GM19468 (cell line): Measurements from ENCODE around the gene SPATA13.

Experiments used
- ATAC-seq: cut with Tn5 transposase; IDR thresholded peaks from one replicate; pipeline ENCODE4 v1.9.1; 2021; ENCODE audit warnings: mild to moderate bottlenecking, moderate library complexity, moderate number of reproducible peaks; ENCODE audit not compliant: unreplicated experiment; ENCODE audit errors: extremely low read depth

SPATA13 gene

DNA sequence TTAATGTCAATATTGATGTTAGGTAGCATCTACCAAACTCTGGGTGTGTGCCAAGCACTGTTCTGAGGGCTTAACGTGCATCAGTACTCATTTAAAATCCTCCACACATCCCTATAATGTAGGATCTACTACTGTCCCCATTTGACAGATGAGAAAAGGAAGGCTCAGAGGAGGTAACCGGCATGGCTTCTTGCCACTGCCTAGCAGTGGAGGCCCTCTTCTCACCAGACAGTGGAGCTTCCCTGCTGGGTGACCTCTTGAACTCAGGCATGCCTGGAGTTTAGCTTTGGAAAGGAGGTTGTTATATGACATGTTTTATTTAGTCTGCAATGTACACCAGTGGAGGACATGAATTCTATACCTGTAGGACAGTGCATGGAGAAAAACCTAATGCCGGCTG, 2.1 kb downstream of the SPATA13 start:
- ATAC-seq = no peak

DNA sequence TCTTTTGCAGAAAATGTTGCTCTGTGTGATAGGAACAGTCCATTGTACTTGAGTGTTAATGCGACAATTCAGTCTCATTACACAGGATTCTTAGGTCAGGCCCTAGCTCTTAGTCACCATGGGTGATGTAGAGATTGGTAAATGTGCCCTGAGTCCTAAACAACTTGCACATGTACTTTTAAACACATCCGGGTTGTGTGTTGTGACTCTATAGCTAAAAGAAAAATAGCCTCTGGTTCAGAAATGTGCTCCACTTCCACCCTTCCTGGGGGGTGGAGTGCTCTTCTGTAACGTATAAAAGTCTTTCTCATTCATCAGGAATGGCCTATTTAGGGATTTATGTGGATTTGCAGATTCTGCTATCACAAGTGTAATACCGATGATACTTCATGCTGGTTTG, 5.2 kb downstream of the SPATA13 start:
- ATAC-seq = no peak

DNA sequence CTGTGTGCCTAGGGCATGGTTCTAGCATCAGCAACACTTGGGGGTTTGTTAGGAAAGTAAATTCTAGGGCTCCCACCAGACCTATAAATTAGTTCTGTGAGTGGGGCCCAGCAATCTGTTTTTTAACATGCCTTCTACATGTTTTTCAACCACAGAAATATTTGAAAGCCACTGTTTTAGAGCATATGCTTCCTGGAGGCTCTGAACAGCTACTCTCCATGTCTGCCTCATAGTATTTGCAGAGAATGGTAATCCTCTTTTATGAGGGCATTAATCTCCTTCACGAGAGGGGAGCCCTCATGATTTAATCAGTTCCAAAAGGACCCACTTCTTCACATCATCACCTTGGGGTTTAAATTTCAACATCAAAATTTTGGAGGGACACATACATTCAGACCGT, 6.0 kb downstream of the SPATA13 start:
- no peak for ATAC-seq

DNA sequence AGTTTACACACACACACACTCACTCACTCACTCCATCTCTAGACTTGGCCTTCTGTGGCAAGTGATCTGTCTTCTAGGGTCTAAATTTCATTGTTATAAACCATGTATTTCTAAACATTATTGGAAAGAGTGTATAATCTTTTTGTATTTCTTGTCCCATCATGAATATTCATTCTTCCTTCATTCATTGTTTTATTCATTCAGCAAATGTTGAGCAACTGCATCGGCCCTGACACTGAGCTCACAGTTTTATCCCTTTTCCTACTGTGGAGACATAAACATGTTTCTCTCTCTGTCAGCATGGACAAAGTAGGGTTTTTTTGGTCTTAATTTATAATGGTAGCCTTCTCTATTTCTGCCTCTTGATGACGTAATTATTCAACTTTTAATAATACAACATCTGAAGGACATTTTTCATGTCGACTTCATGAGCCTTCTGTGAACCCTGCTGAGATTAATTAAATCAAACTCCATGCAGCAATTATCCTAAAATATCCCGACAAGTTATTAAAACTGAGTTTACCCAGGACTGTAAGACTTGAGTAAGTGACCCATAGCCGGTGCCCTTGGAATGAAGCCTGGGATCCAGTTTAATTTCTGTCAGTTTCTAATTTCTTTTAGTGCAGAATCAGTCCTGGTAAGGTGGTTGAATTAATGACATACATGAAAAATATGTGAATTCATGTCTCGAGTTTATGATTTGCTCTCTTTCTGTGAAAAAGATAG, 7.3 kb downstream of the SPATA13 start:
- ATAC-seq = no peak

DNA sequence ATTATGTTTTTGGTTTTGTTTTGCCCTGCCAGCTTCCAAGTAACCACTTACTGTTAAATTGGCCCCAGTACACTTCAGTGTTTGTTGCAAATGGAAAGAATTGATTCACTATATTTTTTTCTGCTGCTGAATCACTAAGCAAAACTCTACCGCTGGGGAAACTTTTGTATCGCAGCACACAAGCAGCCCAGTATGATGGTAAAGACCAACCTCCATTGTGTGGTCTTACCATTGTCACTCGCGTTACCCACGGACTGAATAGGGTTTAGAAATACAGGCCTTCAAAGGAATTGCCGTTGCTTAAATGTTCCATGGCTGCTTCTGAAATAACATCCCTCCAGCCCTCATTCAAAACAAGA, 7.9 kb downstream of the SPATA13 start:
- no peak for ATAC-seq

DNA sequence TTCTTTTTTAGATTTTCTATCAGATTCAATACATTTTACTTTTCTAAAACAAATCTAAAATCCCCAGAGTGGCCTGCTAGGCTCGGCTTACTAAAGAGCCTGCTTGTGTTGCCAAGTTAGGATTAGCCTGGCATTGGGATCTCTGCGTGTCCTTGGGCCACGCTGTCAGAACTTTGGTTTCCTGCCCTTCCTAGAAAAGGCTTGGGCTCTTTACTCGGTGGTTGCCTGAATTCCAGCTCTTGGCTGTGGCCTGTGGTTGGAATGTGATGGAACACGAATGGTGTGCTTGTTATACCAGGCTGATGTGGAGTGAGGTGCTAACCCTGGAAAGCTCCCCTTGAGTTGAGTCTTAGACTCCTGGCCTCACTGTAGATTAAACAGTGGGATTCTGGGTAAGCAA, 8.5 kb downstream of the SPATA13 start:
- no peak for ATAC-seq

DNA sequence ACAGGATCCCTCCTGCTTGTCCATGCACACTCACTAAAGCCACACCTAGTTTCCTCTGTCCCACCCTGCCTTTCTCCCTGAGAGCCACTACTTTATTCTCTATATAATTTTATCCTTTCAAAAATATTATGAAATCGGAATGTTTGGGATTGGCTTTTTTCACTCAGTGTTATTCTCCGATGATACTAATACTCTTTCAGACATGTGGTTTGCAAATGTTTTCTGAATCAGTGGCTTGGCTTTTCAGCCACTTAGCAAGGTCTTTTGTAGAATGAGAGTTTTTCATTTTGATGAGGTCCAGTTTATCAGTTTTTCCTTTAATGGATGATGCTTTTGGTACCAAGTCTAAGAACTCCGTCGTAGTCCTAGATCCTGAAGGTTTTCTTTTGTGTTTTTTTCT, 11.6 kb downstream of the SPATA13 start:
- no peak for ATAC-seq

DNA sequence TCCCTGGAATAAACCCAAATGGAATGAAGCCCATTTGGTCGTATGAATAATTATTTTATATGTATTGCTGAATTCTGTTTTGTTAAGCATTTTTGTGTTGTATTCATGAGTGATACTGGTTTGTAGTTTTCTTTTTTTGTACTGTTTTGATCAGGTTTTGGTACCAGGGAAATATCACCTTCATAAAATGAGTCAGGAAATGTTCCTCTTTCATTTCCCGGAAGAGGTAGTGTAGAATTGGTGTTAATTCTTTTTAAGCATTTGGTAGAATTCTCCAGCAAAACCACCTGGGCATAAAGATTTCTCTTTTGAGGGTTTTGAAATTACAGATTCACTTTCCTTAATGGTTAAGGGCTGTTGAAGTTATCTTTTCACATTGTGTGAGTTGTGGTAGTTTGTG, 13.3 kb downstream of the SPATA13 start:
- no peak for ATAC-seq

DNA sequence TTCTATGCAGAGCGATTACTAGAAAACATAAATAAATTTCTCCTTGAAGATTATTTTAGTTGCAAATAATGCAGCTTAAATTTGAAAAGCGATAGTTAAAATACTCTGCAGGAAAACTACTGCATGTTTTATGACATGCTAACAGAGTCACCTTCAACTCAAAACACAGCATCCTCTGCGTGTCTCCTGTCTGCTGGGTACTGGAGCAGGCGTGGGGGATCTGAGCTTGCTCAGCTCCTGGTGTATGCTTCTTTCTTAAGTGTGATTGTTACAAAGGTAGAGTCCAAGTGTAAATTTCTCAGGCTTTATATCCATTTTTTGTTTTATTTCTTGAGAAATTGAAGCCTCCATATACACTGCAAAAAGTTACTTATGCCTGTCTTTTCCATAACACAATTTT, 15.3 kb downstream of the SPATA13 start:
- ATAC-seq = no peak

DNA sequence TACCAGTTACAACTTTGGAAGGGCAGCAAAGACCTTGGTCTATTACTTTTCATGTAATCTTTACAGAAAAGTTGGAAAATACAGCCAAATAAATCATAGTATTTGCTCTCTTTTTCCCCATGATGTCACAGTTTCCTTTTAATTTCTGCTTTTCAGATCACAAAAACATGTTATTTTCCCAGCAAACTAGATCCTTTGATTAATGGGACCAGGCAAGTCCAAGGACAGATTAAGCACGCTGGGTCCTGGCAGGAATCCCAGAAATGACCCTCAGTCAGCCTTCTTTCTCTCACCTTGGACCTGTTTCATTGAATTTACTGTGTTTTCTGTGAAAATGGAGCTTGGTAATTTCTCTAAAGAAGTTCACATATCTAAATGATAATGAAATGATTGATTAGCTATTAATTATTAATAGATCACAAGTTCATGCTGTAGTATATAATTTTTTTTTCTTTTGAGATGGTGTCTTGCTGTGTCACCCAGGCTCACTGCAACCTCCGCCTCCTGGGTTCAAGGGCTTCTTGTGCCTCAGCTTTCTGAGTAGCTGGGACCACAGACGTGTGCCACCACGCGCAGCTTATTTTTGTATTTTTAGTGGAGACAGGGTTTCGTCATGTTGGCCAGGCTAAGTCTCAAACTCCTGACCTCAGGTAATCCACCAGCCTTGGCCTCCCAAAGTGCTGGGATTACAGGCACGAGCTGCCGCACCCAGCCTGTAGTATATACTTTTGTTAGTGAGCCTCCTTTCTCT, 16.0 kb downstream of the SPATA13 start:
- ATAC-seq = no peak

DNA sequence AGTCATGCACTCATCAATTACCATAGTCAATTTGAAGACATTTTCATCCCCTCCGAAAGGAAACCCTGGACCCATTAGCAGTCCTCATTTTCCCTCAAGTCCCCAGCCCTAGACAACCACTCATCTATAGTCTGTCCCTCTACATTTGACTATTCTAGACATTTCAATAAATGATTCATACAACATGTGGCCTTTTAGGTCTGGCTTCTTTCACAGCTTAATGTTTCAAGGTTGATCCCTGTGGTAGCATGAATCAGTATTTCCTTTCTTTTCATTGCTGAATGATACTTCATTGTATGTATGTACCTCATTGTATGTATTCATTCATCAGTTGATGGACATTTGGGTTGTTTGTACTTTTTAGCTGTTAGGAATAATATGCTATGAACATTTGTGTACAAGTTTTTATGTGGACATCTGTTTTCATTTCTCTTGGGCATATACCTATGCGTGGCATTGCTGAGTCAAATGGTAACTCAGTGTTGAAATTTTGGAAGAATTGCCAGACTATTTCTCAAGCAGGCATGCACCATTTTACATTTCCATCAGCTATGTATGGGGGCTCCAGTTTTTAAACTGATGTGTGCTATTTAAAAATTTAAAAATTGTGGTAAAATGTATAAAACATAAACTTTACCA, 18.4 kb downstream of the SPATA13 start:
- no peak for ATAC-seq

DNA sequence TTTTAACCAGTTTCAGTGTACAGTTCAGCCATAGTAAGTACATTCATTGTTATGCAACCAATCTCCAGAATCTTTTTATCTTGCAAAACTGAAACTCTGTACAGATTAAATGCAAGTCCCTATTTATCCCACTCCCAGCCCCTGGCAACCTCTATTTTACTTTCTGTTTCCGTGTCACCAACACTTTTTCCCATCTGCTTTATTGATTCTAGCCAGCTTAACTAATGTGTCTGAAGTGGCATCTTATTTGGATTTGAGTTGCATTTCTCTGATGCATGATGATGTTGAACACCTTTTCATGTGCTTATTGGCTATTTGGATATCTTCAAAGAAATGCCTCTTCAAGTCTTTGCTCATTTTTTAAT, 18.9 kb downstream of the SPATA13 start:
- ATAC-seq = no peak

DNA sequence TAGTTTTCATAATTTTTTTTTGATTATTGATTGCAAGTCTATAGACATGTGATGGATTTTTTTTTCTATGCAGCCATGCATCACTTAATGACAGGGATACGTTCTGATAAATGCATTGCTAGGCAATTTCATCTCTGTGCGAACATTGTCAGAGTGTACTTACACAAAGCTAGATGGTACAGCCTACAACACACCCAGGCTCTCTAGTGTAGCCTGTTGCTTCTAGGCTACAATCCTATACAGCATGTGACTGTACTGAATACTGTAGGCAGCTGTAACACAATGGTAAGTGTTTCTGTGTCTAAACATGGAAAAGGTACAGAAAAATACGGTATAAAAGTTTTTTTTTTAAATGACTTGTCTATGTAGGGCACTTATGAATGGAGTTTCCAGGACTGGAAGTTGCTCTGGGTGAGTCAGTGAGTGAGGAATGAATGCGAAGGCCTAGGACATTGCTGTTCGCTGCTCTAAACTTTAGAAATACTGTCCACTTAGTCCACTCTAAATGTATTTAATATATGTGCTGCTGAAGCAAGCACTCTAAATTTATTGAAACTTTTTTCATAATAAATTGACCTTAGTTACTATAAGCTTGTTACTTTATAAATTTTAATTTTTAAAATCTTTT, 20.3 kb downstream of the SPATA13 start:
- ATAC-seq = no peak

DNA sequence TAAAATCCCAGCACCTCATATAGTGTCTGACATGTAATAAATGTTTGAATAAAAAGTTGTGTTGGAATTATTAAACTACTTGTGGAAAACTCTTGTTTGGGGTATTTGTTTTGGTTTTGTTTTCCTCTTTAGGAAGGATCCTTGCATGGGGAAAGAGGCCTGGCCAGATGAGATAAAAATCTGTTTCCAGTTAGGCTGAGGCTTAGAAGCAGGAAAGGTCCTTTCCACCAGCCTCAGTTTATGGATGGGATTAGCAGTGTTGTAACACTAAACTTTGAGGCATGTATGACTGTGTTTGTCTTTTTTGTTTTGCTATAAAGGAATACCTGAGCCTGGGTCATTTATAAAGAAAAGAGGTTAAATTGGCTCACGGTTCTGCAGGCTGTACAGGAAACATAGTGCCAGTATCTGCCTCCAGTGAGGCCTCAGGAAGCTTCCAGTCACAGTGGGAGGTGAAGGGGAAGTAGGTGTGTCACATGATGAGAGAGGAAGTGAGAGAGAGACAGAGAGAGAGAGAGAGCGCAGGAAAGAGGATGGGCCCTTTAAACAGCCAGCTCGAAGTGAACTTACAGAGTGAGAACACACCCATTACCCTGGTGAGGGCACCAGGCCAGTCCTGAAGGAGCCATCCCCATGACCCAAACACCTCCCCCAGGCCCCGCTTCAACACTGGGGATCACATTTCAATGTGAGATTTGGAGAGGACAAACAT, 21.6 kb downstream of the SPATA13 start:
- no peak for ATAC-seq

DNA sequence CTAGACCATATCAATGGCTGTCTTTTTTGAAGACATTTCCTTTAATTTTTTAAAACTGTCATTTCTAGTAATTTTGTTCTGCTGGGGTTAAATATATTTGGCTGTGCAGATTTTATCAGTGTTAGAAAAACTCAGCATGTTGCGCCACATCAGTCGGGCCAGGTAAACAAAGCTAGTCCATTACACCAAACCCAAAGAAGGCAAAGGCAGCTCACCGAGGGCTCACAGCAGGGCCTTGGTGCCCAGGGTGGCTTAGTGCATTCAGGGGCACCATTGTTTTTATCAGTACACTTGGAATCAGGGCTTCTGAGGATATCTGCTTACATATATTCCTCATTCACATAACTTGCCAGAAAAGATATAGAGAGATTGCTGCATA, 22.2 kb downstream of the SPATA13 start:
- no peak for ATAC-seq

DNA sequence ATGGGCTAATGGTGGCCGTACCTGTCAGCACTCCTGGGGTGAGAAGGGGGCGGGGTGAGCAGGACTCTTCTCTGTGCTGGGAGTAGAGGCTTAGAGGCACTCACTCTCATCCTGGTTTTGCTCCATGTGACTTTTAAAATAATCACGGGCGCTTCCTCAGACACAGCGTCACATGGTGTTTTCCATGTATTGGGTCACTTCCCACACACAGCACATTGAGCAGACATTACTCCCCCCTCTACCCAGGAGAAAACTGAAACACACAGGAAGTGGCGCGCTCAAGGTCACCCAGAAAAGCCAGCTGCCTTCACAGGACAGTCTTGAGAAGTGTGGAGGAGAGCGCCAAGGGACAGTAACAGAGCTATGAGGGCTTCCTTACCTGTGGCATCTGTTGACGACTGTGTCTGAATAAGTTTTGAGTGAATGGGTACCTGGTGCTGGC, 23.2 kb downstream of the SPATA13 start:
- ATAC-seq = no peak

DNA sequence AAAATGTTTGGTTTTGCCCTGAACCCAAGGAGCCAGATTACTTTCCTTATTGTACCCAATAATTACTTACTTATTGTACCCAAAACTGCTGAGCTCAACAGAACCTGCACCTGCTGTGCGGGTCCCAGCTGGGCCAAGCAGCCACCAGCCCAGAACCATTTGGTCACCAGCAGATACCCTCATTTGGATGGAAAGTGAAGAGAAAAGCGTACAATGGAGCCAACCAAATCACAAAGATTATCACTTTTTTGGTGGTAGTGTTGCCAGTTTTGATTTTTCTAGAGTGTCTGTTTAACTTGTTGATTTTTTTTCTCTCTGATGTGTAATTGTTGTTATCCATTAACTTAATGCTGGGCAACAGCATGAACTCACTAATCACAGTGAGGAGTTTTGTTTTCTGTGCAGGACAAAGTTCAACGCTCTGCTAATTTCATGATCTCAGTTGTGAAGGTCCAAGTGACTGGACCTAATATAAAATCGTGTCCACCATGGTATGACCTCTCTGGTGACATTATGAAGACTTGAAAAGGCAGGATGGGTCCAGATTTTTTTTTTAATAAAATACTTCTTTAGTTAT, 23.8 kb downstream of the SPATA13 start:
- ATAC-seq = no peak

DNA sequence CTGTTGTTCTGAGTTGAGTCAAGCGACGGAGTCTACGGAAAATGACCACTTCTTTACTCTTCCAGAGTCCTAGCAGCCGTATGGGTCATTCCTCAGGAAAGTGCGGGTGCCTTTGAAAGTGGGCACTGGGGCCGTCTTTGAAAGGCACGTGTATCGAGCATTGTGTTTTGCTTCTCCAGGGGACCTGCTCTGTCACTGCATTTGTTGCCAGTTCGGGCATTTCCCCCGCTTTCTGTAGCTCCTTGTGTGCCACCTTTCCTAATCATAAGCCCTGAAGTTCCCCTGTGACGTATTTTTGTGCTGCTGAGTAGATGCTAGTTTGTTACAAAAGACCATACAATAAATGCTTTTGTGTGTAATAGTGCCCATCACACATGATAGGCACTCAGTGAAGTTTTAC, 24.4 kb downstream of the SPATA13 start:
- ATAC-seq = no peak

DNA sequence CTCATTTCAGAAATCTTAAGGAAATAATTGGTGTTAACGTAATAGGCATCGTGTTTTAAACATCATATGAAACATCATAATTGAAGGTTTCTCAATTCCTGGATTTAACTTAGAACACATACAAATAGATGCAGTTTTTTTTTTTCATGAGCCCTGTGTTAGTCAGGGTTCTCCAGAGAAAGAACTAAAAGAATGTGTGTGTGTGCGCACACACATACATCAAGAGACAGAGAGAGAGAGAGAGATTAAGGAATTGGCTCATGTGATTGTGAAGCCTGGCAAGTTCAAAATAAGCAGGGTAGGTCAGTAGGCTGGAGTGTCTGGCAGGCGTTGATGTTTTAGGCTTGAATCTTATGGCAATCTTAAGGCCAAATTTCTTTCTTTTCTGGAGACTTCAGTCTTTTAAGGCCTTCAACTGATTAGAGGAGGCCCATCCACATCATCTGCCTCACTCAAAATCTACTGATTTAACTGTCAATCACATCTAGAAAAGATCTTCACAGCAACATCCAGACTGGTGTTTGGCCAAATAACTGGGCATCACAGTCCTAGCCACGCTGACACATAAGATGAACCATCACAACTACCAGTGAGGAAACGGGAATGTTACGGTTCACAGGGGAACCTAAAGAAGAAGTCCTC, 25.2 kb downstream of the SPATA13 start:
- no peak for ATAC-seq

DNA sequence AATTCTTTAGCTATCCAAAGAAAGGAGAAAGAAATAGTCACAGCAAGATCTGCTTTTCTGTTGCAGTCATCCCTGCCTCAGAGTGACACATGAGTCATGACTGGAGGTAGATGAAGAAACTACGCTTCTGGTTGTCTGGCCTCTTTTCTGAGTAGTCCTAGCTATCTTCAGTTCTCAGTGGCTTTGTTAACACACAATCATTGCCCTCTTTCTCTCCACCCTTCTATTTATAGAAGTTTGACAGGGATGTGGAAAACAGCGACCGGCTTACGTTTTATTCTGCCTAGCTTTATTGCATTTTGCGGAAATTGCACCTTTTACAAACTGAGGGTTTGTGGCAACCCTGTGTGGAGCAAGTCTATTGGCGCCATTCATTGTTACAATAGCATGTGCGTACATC, 26.7 kb downstream of the SPATA13 start:
- no peak for ATAC-seq
